Measurements from ENCODE around the gene TIGD6. TPM values are rescaled to one million over a fixed set of nuclear protein-coding genes. Genes with fewer than 3 reads are reported as not detected.
A peak's percentile ranks its signal among the peaks of the same experiment; 100 is the strongest.

TIGD6 gene
- total RNA-seq, 3 donors from 2014 or later: 5.6 to 11.0 (median 5.6) TPM

DNA sequence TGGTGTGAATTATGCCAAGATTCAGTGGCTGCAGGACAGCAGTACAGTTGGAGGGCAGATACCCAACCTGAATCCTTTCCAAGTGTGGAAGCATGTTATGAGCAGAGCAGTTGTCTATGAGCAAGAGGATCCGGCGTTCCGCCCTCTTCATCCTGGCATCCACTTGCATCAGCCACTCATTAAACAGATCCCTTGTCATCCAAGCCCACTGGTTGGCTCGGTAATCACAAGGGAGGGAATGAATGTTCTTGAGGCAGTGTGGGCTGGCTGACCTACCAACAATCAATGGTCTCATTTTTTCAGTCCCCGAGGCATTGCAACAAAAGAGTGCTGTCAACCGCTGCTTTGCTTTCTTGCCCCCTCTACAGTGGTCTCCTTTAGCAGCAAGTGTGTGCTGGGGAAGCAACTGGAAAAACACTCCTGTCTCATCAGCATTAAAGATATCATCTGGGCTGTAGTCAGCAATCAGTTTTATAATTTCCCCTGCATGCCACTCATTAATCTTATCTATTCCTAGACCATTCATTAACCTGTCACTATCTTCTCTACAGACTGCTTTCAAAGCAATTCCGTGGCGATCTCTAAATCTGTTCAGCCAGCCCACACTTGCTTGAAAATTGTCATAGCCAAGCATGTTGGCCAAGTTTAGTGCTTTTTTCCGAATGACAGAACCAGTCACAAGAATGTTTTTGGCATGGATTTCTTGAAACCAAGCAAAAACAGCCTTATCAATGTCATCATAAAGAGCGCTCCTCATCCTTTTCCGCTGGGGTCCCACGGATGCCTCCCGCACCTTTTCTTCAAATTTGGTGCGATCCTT, 4.9 kb downstream of the TIGD6 start:
- intact Hi-C loops (cut with DNase I; ENCODE audit: low total_unique reads): loop anchor here (5.0 kb wide), 1 partner anchor 503 kb away; no protein-coding TSS in a partner anchor
- no peaks in the 10 kb centered on the region for H3K9me3 ChIP-seq
- H3K27ac ChIP-seq: peak overlapping the region; percentile 65 to 79
- no peaks in the 10 kb centered on the region for H3K27me3 ChIP-seq
- H3K36me3 ChIP-seq: no peaks in the 10 kb centered on the region
- TF ChIP-seq POLR2A (IDR thresholded peaks at IDR 0.05) (no peak), CTCF (IDR thresholded peaks at IDR 0.05) (no peak), POLR2AphosphoS5 (IDR thresholded peaks at IDR 0.05) (no peak)
- peaks cover 2 to 5% of the 10 kb centered on the region in 2 donors for H3K4me1 ChIP-seq
- DNase-seq (ENCODE audit: low spot score in 2 of 2): no peak
- H3K4me3 ChIP-seq: peak overlapping the region in 2 of 3 donors; percentile 17 to 43

DNA sequence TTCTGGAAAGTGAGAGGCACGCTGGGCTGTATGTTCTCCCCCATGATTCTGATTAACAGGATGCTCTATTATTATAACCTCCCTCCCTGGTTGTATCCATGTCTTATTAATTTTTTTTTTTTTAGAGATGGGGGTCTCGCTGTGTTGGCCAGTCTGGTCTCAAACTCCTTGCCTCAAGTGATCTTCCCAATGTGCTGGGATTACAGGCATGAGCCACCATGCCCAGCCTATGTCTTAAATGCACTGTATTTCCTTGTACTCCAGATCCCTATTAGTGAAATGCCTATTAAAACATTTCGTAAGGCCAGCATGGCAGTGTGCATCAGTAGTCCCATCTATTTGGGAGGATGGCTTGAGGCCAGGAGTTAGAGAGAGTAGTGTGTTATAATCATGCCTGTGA, 7.0 kb downstream of the TIGD6 start:
- TF ChIP-seq CTCF (IDR thresholded peaks at IDR 0.05) (no peak), POLR2A (IDR thresholded peaks at IDR 0.05) (no peak), POLR2AphosphoS5 (IDR thresholded peaks at IDR 0.05) (no peak)
- no peak overlapping the region for H3K4me3 ChIP-seq
- H3K27me3 ChIP-seq: no peaks in the 10 kb centered on the region
- no peaks in the 10 kb centered on the region for H3K9me3 ChIP-seq
- DNase-seq (ENCODE audit: low spot score in 2 of 2): no peak
- no peaks in the 10 kb centered on the region for H3K36me3 ChIP-seq
- intact Hi-C loops (cut with DNase I; ENCODE audit: low total_unique reads): no loop called here
- peaks cover 0 to 2% of the 10 kb centered on the region in 2 donors for H3K4me1 ChIP-seq
- no peak overlapping the region for H3K27ac ChIP-seq

GRCh38 chr5:149990518-149991376, 9.7 kb downstream of the TIGD6 start:
- intact Hi-C loops (cut with DNase I; ENCODE audit: low total_unique reads): no loop called here
- no peak overlapping the region for H3K4me3 ChIP-seq
- peaks cover 0 to under 1% of the 10 kb centered on the region in 2 donors for H3K4me1 ChIP-seq
- TF ChIP-seq POLR2AphosphoS5 (IDR thresholded peaks at IDR 0.05) (no peak), CTCF (IDR thresholded peaks at IDR 0.05) (peak; percentile 72 to 96 (median 86)), POLR2A (IDR thresholded peaks at IDR 0.05) (no peak)
- H3K9me3 ChIP-seq: no peaks in the 10 kb centered on the region
- no peaks in the 10 kb centered on the region for H3K27me3 ChIP-seq
- no peaks in the 10 kb centered on the region for H3K36me3 ChIP-seq
- DNase-seq (ENCODE audit: low spot score in 2 of 2): peak; percentile 64 to 80
- H3K27ac ChIP-seq: no peak overlapping the region

GRCh38 chr5:149988126-149988525, 12.3 kb downstream of the TIGD6 start:
- no peaks in the 10 kb centered on the region for H3K4me1 ChIP-seq
- DNase-seq (ENCODE audit: low spot score in 2 of 2): no peak
- H3K4me3 ChIP-seq: no peak overlapping the region
- H3K9me3 ChIP-seq: no peaks in the 10 kb centered on the region
- no peak overlapping the region for H3K27ac ChIP-seq
- intact Hi-C loops (cut with DNase I; ENCODE audit: low total_unique reads): loop anchor here (10.0 kb wide), 1 partner anchor 153 kb away; no protein-coding TSS in a partner anchor
- H3K27me3 ChIP-seq: no peaks in the 10 kb centered on the region
- TF ChIP-seq POLR2AphosphoS5 (IDR thresholded peaks at IDR 0.05): no peak
- no peaks in the 10 kb centered on the region for H3K36me3 ChIP-seq

DNA sequence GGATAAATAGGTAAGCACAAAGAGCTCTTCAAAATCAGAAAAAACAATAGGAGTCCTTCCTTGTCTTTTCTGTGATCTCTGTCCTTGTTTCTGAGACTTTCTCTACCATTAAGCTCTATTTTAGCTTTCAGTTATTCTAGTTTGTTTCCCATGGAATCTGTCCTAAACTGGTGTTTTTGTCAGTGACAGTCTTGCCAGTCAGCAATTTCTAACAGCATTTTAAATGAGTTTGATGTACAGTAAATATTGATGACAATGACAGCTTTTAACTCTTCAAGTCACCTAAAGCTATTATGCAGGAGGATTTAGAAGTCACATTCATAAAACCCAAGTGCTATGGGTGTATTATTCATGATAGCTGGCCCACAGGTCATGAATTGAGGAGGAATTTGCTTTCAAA, 17.9 kb downstream of the TIGD6 start:
- Histone ChIP-seq H3K4me1 (no peaks in the 10 kb centered on the region), H3K36me3 (peaks cover 3% of the 10 kb centered on the region), H3K27ac (no peak overlapping the region), H3K27me3 (no peaks in the 10 kb centered on the region), H3K9me3 (no peaks in the 10 kb centered on the region), H3K4me3 (no peak overlapping the region)
- intact Hi-C loops (cut with DNase I; ENCODE audit: low total_unique reads): loop anchor here (10.0 kb wide), 1 partner anchor 148 kb away; no protein-coding TSS in a partner anchor
- no peak for DNase-seq (ENCODE audit: low spot score in 2 of 2)
- no peak for TF ChIP-seq CTCF (IDR thresholded peaks at IDR 0.05)

Measured in breast epithelium (tissue), 4 donors.